ENCODE results near the gene TEAD1. TPM values are rescaled to one million over a fixed set of nuclear protein-coding genes. Genes with fewer than 3 reads are reported as not detected.

The TEAD1 gene
- total RNA-seq, 4 donors from 2014 or later = 86.9 to 205 (median 151) TPM

DNA sequence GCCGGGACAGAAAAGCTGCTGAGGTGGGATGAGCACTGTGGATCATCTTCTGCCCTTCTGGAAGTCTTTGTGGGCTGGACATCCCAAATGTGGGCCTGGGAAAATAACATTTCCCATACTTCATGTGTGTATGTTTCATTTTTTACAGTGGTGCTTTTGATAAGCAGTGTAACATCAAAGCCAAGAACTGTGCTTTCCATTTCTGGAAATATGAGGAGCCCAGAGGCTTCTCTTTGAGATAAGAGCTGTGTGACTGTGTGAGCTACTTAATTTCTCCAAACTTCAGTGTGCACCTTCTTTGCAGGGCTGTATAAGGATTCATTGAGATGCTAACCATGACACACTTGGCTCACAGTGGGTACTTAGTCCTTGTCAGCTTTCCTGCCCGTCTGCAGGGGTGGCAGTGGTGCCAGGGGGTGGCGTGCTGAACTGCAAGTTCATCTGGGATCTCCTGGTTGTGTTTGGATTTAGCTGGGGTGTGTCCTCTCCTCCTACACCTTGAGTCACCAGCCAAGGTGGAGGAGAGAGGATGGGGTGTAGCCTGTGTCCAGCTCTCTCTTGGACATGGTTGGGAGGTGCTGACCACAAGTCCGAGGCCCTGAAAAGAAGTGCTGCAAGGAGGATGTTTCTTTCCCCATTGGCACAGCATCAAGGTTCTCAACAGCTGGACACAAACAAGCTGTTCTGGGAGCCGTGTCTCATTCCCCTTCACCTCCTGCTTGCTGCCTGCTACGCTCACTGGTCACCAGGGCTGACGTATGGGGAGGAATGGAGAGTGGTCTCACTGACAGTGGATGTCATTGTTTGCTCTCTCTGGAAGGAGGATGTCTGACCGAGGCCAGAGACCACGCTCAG lies 139.4 kb downstream of the TEAD1 start:
- TF ChIP-seq CTCF (IDR thresholded peaks at IDR 0.05; ENCODE audit: low read depth) = no peak

- TF ChIP-seq CTCF (IDR thresholded peaks at IDR 0.05; ENCODE audit: low read depth) = no peak
Measured at GRCh38 chr11:12815129-12815480, 140.9 kb downstream of the TEAD1 start.

DNA sequence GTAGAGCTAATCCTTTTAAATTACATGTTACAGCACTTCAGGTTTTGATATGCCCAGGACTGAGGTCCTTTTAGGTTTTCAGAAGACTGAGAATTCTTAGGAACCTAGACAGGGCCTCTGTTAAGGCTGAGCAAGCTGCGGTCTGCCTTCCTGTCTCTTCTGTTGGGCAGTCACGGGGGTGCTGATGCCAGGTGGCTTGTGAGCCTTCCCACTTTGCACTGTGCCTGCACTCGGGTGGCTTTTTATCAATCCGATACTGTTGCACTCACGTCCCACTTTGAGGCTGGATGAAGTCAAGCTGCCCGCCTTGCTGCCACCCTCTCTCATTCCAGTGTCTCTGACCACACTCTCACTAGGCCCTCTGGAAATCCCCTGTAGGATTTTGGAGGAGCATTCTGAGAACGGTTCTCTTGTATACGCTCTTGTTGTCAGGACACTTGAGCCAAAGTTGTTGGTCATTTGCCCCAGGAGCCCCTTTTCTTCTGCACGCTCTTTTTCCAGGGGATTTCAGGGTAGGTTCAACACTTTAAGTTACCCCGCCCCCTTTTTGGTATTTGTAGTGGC lies 141.8 kb downstream of the TEAD1 start:
- no peak for TF ChIP-seq CTCF (IDR thresholded peaks at IDR 0.05; ENCODE audit: low read depth)

GRCh38 chr11:12817681-12818332 lies 143.6 kb downstream of the TEAD1 start:
- no peak for TF ChIP-seq CTCF (IDR thresholded peaks at IDR 0.05; ENCODE audit: low read depth)

DNA sequence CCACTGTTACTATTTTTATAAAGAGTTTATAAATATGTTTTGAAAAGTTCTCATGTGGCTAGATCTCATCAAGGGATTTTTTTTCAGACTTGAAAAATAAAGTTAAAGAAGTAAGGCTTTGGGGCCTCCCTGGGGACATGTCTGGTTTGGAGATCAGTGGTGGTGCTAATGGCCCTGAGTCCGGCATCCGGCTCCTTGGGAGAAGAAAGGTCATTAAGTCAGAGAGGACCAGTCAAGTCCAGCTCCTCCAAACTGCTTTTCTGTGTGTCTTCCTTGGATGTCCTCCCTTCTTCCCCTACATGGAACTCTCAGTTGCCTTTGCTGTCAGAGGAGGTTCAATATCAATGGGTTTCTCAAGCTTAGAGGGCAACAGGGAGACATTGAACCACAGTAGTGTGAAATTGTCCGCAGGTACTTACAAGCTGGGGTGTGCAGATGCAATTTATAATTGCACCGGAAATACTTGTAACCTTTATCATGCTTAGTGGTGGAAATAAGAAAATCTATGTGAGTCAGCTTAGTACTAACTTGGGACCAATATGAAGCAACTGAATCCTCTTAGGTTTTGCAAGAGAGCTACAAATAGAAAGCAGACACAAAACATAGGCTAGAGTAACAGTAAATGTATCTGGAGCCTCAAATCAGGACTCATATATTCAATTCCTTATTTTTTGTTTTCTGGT lies 144.3 kb downstream of the TEAD1 start:
- TF ChIP-seq CTCF (IDR thresholded peaks at IDR 0.05; ENCODE audit: low read depth) = no peak

- TF ChIP-seq CTCF (IDR thresholded peaks at IDR 0.05; ENCODE audit: low read depth) = no peak
Measured at GRCh38 chr11:12822392-12823022, 148.3 kb downstream of the TEAD1 start.
